Hepatocyte (in vitro differentiated cells): ENCODE measurements around the gene ANKRD37. TPM values are rescaled to one million over a fixed set of nuclear protein-coding genes. Genes with fewer than 3 reads are reported as not detected.

Experiments
- DNase-seq: peaks from one replicate; pipeline ENCODE4 v3.0.0-alpha.2; 2016; ENCODE audit warnings: low spot score
- H2AFZ ChIP-seq: fragments of 200-600 bp; sonication (generic); 2 replicates; pipeline ENCODE4 v1.6.0; 2016; ENCODE audit warnings: antibody characterized with exemption, mild to moderate bottlenecking
- H3K27ac ChIP-seq: fragments of 200-600 bp; sonication (generic); 2 replicates; pipeline ENCODE4 v1.5.1; 2016; ENCODE audit warnings: mild to moderate bottlenecking
- H3K27me3 ChIP-seq: fragments of 200-600 bp; sonication (generic); 2 replicates; pipeline ENCODE4 v1.6.1; 2016
- H3K36me3 ChIP-seq: fragments of 200-600 bp; sonication (generic); replicated peaks from 2 replicates; pipeline ENCODE4 v1.5.1; 2016; ENCODE audit warnings: low read depth; ENCODE audit not compliant: insufficient read depth
- H3K4me1 ChIP-seq: fragments of 200-600 bp; sonication (generic); 2 replicates; pipeline ENCODE4 v1.5.1; 2016; ENCODE audit warnings: mild to moderate bottlenecking, moderate library complexity; ENCODE audit not compliant: insufficient read depth
- H3K4me2 ChIP-seq: fragments of 200-600 bp; sonication (generic); 2 replicates; pipeline ENCODE4 v1.6.0; 2016
- H3K4me3 ChIP-seq: fragments of 200-600 bp; sonication (generic); 2 replicates; pipeline ENCODE4 v1.5.1; 2016; ENCODE audit warnings: mild to moderate bottlenecking
- H3K79me2 ChIP-seq: fragments of 200-600 bp; sonication (generic); 2 replicates; pipeline ENCODE4 v1.6.0; 2017; ENCODE audit warnings: mild to moderate bottlenecking
- H3K9me2 ChIP-seq: fragments of 200-600 bp; sonication (generic); replicated peaks from 2 replicates; pipeline ENCODE4 v1.6.0; 2017; ENCODE audit warnings: mild to moderate bottlenecking; ENCODE audit not compliant: insufficient read depth
- H3K9me3 ChIP-seq: fragments of 200-600 bp; sonication (generic); 2 replicates; pipeline ENCODE4 v1.5.1; 2016; ENCODE audit warnings: low read depth, mild to moderate bottlenecking
- H4K20me1 ChIP-seq: fragments of 200-600 bp; sonication (generic); 2 replicates; pipeline ENCODE4 v1.6.0; 2016; ENCODE audit warnings: mild to moderate bottlenecking; ENCODE audit not compliant: insufficient read depth, poor library complexity, severe bottlenecking
- EZH2 ChIP-seq: fragments of 200-600 bp; sonication (generic); IDR thresholded peaks from 2 replicates; pipeline ENCODE4 v1.6.1; 2016; ENCODE audit warnings: antibody characterized with exemption, mild to moderate bottlenecking, borderline replicate concordance
- EZH2phosphoT487 ChIP-seq: fragments of 200-600 bp; sonication (generic); IDR thresholded peaks from one replicate; pipeline ENCODE4 v1.6.1; 2018; ENCODE audit warnings: antibody characterized with exemption, mild to moderate bottlenecking, low read depth, moderate library complexity; ENCODE audit not compliant: unreplicated experiment, severe bottlenecking
- WGBS: methylation state at CpG from one replicate; pipeline ENCODE4 v1.1.6; 2016; ENCODE audit warnings: low lambda C conversion rate; ENCODE audit errors: missing lambda C conversion rate; 5-methylcytosine and 5-hydroxymethylcytosine counted together
- polyA plus RNA-seq: library from polyadenylated mRNA; unstranded; fragments of >200 nt; fragmentation: Nextera tagmentation; extraction: Ambion mirVana; gene quantifications from 2 replicates; pipeline ENCODE4 v1.2.1, GENCODE V29; 2016
- total RNA-seq: library from RNA; depleted of rRNA; stranded (reverse); fragments of >200 nt; gene quantifications from 2 replicates; pipeline ENCODE4 v1.2.3, GENCODE V29; 2014
- TF ChIP-seq, protein P1 (sequence below): fragments of 200-600 bp; sonication (generic); IDR thresholded peaks from 2 replicates; pipeline ENCODE4 v1.5.1; 2016; ENCODE audit warnings: antibody characterized with exemption, mild to moderate bottlenecking; ENCODE audit not compliant: poor library complexity

ANKRD37 gene
- total and polyA plus RNA-seq, 2 experiments from 2014 or later, result 1.7 to 8.6 TPM

DNA sequence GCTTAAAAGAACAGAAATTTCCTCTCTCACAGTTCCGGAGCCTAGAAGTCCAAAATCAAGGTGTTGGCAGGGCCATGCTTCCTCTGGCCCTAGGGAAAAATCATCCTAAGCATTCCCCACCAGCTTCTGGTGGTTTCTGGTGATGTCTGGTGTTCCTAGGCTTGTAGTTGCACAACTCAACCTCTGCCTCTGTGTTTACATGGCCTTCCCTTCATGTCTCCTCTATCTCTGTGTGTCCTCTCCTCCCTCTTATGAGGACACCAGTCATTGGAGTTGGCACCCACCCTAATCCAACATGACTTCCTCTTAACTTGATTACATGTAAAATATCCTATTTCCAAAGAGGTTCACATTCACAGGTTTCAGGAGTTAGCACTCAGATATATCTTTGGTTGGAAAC lies 16.3 kb upstream of the ANKRD37 start:
- DNase-seq, result no peak
- Histone ChIP-seq H2AFZ (no peak overlapping the region), H3K79me2 (no peaks in the 10 kb centered on the region), H4K20me1 (no peaks in the 10 kb centered on the region), H3K4me1 (no peaks in the 10 kb centered on the region), H3K4me3 (no peak overlapping the region), H3K9me2 (no peaks in the 10 kb centered on the region), H3K9me3 (no peaks in the 10 kb centered on the region), H3K27me3 (no peaks in the 10 kb centered on the region), H3K4me2 (no peak overlapping the region), H3K27ac (no peak overlapping the region), H3K36me3 (no peaks in the 10 kb centered on the region)
- 79% methylated on average over 1 of the region's 1 CpG for WGBS
- TF ChIP-seq EZH2phosphoT487, result no peak
- no peak for TF ChIP-seq EZH2
- TF ChIP-seq, protein P1, sequence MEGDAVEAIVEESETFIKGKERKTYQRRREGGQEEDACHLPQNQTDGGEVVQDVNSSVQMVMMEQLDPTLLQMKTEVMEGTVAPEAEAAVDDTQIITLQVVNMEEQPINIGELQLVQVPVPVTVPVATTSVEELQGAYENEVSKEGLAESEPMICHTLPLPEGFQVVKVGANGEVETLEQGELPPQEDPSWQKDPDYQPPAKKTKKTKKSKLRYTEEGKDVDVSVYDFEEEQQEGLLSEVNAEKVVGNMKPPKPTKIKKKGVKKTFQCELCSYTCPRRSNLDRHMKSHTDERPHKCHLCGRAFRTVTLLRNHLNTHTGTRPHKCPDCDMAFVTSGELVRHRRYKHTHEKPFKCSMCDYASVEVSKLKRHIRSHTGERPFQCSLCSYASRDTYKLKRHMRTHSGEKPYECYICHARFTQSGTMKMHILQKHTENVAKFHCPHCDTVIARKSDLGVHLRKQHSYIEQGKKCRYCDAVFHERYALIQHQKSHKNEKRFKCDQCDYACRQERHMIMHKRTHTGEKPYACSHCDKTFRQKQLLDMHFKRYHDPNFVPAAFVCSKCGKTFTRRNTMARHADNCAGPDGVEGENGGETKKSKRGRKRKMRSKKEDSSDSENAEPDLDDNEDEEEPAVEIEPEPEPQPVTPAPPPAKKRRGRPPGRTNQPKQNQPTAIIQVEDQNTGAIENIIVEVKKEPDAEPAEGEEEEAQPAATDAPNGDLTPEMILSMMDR, result no peak

DNA sequence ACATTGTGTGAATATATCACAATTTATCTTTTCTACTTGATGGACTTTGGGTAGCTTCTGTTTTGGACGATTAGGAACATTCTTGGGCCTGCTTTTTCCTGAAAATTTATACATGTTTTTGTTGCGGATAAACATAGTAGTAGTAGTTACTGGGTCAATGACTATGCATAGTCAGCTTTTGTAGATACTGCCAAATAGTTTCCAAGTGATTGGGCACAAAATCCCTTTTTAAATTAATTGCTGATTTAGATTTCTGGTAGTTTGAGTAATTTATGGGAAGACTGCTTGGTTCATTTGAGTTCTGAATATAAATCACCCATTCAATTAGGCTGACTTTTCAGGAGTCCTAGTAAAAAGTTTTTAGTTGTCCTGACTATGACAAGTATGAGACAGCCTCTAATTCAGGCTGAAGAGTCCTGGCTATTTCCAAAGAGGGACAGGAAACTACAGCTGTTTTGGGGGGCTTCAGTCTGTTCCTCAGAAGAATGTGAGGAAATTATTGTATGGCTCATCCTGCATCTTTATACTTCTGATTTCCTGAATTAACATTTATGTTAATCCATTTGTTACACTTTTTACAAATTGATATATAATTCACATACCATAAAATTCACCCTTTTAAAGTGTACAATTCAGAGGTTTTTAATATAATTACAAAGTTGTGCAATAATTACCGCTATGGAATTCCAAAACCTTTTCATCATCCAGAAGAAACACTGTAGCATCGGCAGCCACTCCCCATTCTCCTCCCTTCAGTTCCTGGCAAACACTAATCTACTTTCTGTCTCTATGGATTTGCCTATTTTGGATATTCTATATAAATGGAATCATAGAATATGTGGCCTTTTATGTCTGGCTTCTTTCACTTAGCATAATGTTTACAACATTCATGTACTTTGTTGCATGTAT lies 15.1 kb upstream of the ANKRD37 start:
- H3K4me1 ChIP-seq, result no peaks in the 10 kb centered on the region
- no peak for DNase-seq
- 70% methylated on average over 4 of the region's 4 CpGs for WGBS
- no peaks in the 10 kb centered on the region for H3K27me3 ChIP-seq
- H3K36me3 ChIP-seq, result no peaks in the 10 kb centered on the region
- H3K79me2 ChIP-seq, result no peaks in the 10 kb centered on the region
- TF ChIP-seq EZH2phosphoT487 (no peak), EZH2 (no peak)
- no peak overlapping the region for H3K4me2 ChIP-seq
- no peak overlapping the region for H3K27ac ChIP-seq
- no peak overlapping the region for H3K4me3 ChIP-seq
- H3K9me2 ChIP-seq, result no peaks in the 10 kb centered on the region
- H3K9me3 ChIP-seq, result no peaks in the 10 kb centered on the region
- no peak overlapping the region for H2AFZ ChIP-seq
- H4K20me1 ChIP-seq, result no peaks in the 10 kb centered on the region

- no peak overlapping the region for H3K4me3 ChIP-seq
- no peak overlapping the region for H3K27ac ChIP-seq
- no peaks in the 10 kb centered on the region for H3K4me1 ChIP-seq
- no peaks in the 10 kb centered on the region for H3K9me3 ChIP-seq
- H3K27me3 ChIP-seq, result no peaks in the 10 kb centered on the region
- H3K36me3 ChIP-seq, result no peaks in the 10 kb centered on the region
- no peak overlapping the region for H3K4me2 ChIP-seq
- TF ChIP-seq, protein P1, result no peak
- no peak for TF ChIP-seq EZH2phosphoT487
- TF ChIP-seq EZH2, result no peak
- no peak overlapping the region for H2AFZ ChIP-seq
- H3K9me2 ChIP-seq, result no peaks in the 10 kb centered on the region
- no peak for DNase-seq
- H4K20me1 ChIP-seq, result no peaks in the 10 kb centered on the region
- no peaks in the 10 kb centered on the region for H3K79me2 ChIP-seq
Measured at GRCh38 chr4:185382754-185383153, 13.9 kb upstream of the ANKRD37 start.

- H3K9me3 ChIP-seq, result no peaks in the 10 kb centered on the region
- H4K20me1 ChIP-seq, result no peaks in the 10 kb centered on the region
- H3K4me1 ChIP-seq, result no peaks in the 10 kb centered on the region
- TF ChIP-seq, protein P1, result no peak
- TF ChIP-seq EZH2phosphoT487 (no peak), EZH2 (no peak)
- no peak overlapping the region for H3K4me2 ChIP-seq
- WGBS, result 94% methylated on average over 4 of the region's 4 CpGs
- H3K27ac ChIP-seq, result no peak overlapping the region
- H3K9me2 ChIP-seq, result no peaks in the 10 kb centered on the region
- no peak overlapping the region for H3K4me3 ChIP-seq
- H3K36me3 ChIP-seq, result no peaks in the 10 kb centered on the region
- H3K27me3 ChIP-seq, result no peaks in the 10 kb centered on the region
- no peaks in the 10 kb centered on the region for H3K79me2 ChIP-seq
- no peak for DNase-seq
- no peak overlapping the region for H2AFZ ChIP-seq
Measured at GRCh38 chr4:185383451-185383850, 13.2 kb upstream of the ANKRD37 start.
